Spleen (tissue), 7 donors: ENCODE data around the gene PFDN5.

ENCODE experiments used
- CTCF ChIP-seq, 11 experiments: fragments of 200-600 bp in 7 of 11; fragments of 450-650 bp in 4 of 11; sonication (generic) in 4 of 11; IDR thresholded peaks in 8 of 11; conservative IDR thresholded peaks in 3 of 11; 1 replicate in 7 of 11; 2 replicates in 4 of 11; pipeline versions ENCODE4 v1.4.0 to v1.8.0; 2016 to 2021; ENCODE audit warnings: antibody characterized with exemption in 11 of 11, inconsistent platforms in 4 of 11, mild to moderate bottlenecking in 1 of 11
- POLR2A ChIP-seq, 3 donors: fragments of 450-650 bp; IDR thresholded peaks; one replicate each; pipeline ENCODE4 v1.5.1; 2017; ENCODE audit warnings: antibody characterized with exemption in 3 of 3, mild to moderate bottlenecking in 1 of 3
- POLR2AphosphoS5 ChIP-seq, 3 donors: sonication (generic); formaldehyde crosslinking; IDR thresholded peaks; one replicate each; pipeline ENCODE4 v1.5.1; 2017; ENCODE audit warnings: antibody characterized with exemption in 3 of 3
- donor health status: DM: no; HTN: no; CAD: no; lungs with moderate emphysema.
- donor health status: DM: no; HTN: no; CAD: no.
- donor health status: DM: no; HTN: no; CAD: no.

GRCh38 chr12:53332744-53333143 is 37.4 kb downstream of the PFDN5 start:
- no peak for TF ChIP-seq CTCF (IDR thresholded peaks at IDR 0.05 in 8 of 11, conservative IDR thresholded peaks at IDR 0.05 in 3 of 11)
- TF ChIP-seq POLR2A (IDR thresholded peaks at IDR 0.05): no peak
- no peak for TF ChIP-seq POLR2AphosphoS5 (IDR thresholded peaks at IDR 0.05)
